GM12878 (cell line): ENCODE measurements around the gene CDH16. TPM values are rescaled to one million over a fixed set of nuclear protein-coding genes. Genes with fewer than 3 reads are reported as not detected.
A peak's percentile ranks its signal among the peaks of the same experiment; 100 is the strongest.

ENCODE experiments used
- KDM1A ChIP-seq: fragments of 200-600 bp; sonication (generic); IDR thresholded peaks from 2 replicates; pipeline ENCODE4 v1.6.1; 2016; ENCODE audit warnings: borderline replicate concordance
- NKRF ChIP-seq: fragments of 450-650 bp; conservative IDR thresholded peaks from 2 replicates; pipeline ENCODE4 v1.6.1; 2017; ENCODE audit warnings: mild to moderate bottlenecking, moderate library complexity
- NR2F1 ChIP-seq: fragments of 450-650 bp; conservative IDR thresholded peaks from 2 replicates; pipeline ENCODE4 v1.6.1; 2017; ENCODE audit warnings: mild to moderate bottlenecking
- PBX3 ChIP-seq: IDR thresholded peaks from 2 replicates; pipeline ENCODE4 v1.6.1; 2011; ENCODE audit warnings: mild to moderate bottlenecking, low read depth, low read length, moderate library complexity; ENCODE audit not compliant: insufficient replicate concordance
- RFX5 ChIP-seq: IDR thresholded peaks from 2 replicates; pipeline ENCODE4 v1.6.1; 2011; ENCODE audit warnings: low read depth, low read length, improper control_type of control experiment
- SMARCA5 ChIP-seq: fragments of 450-650 bp; IDR thresholded peaks from 2 replicates; pipeline ENCODE4 v1.6.1; 2017; ENCODE audit warnings: mild to moderate bottlenecking
- TCF12 ChIP-seq: IDR thresholded peaks from 2 replicates; pipeline ENCODE4 v1.6.1; 2011; ENCODE audit warnings: low read depth, mild to moderate bottlenecking, low read length
- polyA plus RNA-seq, 11 experiments: library from polyadenylated mRNA; depleted of rRNA in 4 of 11; unstranded in 6 of 11; stranded (reverse) in 5 of 11; fragments of >200 nt; fragmentation: Nextera tagmentation in 4 of 11; fragmentation: Illumina TruSeq in 1 of 11; extraction: Ambion mirVana in 4 of 11; extraction: Trizol in 1 of 11; gene quantifications; 1 replicate in 1 of 11; 2 replicates in 10 of 11; pipeline versions ENCODE4 v1.2.1 to v1.2.3, GENCODE V29; 2011 to 2016; ENCODE audit warnings: inconsistent platforms in 2 of 11, missing spikeins in 2 of 11, low read depth in 1 of 11
- total RNA-seq, 4 experiments: library from RNA; depleted of rRNA in 3 of 4; stranded (reverse); fragments of >200 nt in 3 of 4; fragmentation: Illumina TruSeq in 1 of 4; extraction: Trizol in 1 of 4; gene quantifications; 2 replicates each; pipeline versions ENCODE4 v1.2.1 to v1.2.3, GENCODE V29; 2013 to 2021
- TF ChIP-seq, protein P1 (sequence below): fragments of 150-350 bp; IDR thresholded peaks from 2 replicates; pipeline ENCODE4 v1.6.1; 2014; ENCODE audit warnings: mild to moderate bottlenecking, low read depth, low read length

CDH16 gene
- total and polyA plus RNA-seq, 10 of the 15 experiments (the other 5 are each of a cell fraction or from before 2014, with no cell fraction given): 0.05 TPM; not detected in 9

DNA sequence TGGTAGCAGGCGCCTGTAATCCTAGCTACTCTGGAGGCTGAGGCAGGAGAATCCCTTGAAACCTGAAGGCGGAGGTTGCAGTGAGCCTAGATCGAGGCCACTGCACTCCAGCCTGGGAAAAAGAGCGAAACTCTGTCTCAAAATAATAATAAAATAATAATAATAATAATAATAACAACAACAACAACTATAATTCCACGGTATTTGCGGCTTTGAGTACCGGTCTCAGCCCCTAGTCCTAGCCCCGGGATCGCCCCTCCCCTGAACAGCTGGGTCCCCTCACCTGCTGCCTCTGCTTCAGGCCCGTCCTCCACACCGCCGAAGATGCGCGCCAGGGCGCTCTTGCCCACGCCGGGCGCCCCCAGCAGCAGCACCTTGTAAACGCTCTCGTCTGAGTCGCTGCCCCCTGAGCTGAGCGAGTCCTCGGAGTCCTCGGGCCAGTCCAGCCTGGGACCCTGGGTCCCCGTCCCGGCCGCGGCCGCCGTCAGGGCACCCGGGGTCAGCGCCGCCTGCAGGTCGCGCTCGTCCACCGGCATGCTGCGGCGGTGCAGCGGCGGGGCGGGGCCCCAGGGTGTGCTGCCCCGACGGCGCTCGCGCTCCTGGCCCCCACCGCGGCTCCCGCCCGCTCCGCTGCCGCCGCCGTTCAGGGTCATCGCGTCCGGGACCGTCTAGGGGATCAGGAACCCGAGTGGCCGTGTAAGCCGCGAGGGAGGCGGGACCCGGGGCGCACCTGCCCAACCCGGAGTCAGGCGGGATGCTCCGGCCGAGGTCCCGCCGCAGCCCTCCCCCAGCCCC lies 6.0 kb upstream of the CDH16 start (continued):
- 0 out of 2 replicates have a peak, but pooled peaks have one; percentile 39 for TF ChIP-seq NKRF
- TF ChIP-seq RFX5: no peak
- 0 out of 2 replicates have a peak, but pooled peaks have one; percentile 14 for TF ChIP-seq TCF12
- TF ChIP-seq SMARCA5: 0 out of 2 replicates have a peak, but pooled peaks have one; percentile 73
- TF ChIP-seq, protein P1, sequence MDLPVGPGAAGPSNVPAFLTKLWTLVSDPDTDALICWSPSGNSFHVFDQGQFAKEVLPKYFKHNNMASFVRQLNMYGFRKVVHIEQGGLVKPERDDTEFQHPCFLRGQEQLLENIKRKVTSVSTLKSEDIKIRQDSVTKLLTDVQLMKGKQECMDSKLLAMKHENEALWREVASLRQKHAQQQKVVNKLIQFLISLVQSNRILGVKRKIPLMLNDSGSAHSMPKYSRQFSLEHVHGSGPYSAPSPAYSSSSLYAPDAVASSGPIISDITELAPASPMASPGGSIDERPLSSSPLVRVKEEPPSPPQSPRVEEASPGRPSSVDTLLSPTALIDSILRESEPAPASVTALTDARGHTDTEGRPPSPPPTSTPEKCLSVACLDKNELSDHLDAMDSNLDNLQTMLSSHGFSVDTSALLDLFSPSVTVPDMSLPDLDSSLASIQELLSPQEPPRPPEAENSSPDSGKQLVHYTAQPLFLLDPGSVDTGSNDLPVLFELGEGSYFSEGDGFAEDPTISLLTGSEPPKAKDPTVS: no peak
- TF ChIP-seq KDM1A: no peak
- no peak for TF ChIP-seq PBX3
- TF ChIP-seq NR2F1: peak; percentile 87
